ENCODE data around the gene SNAP91. TPM values are rescaled to one million over a fixed set of nuclear protein-coding genes. Genes with fewer than 3 reads are reported as not detected.

Gene SNAP91
- total RNA-seq, 3 donors from 2014 or later: 0.66 to 3.2 TPM; not detected in 1

- no peak overlapping the region for H3K4me3 ChIP-seq
- DNase-seq (ENCODE audit: low spot score in 2 of 2): no peak
- no peaks in the 10 kb centered on the region for H3K4me1 ChIP-seq
- H3K9me3 ChIP-seq: peaks cover 0 to 5% of the 10 kb centered on the region in 2 donors
- no peaks in the 10 kb centered on the region for H3K36me3 ChIP-seq
- no peak for TF ChIP-seq POLR2AphosphoS5 (IDR thresholded peaks at IDR 0.05)
- TF ChIP-seq CTCF (IDR thresholded peaks at IDR 0.05): no peak
- no peak for TF ChIP-seq POLR2A (IDR thresholded peaks at IDR 0.05)
- H3K27me3 ChIP-seq: no peaks in the 10 kb centered on the region
- H3K27ac ChIP-seq: no peak overlapping the region
- intact Hi-C loops (cut with DNase I; ENCODE audit: low total_unique reads): no loop called here
Observed at GRCh38 chr6:83536647-83537589, 172.0 kb downstream of the SNAP91 start.

- Histone ChIP-seq H3K27me3 (no peaks in the 10 kb centered on the region), H3K4me1 (no peaks in the 10 kb centered on the region), H3K9me3 (peaks cover 0 to 5% of the 10 kb centered on the region in 2 donors), H3K4me3 (no peak overlapping the region), H3K36me3 (no peaks in the 10 kb centered on the region), H3K27ac (no peak overlapping the region)
- intact Hi-C loops (cut with DNase I; ENCODE audit: low total_unique reads): no loop called here
- no peak for TF ChIP-seq POLR2AphosphoS5 (IDR thresholded peaks at IDR 0.05)
- peak in 1 of 3 donors; percentile 16 for TF ChIP-seq CTCF (IDR thresholded peaks at IDR 0.05)
- no peak for DNase-seq (ENCODE audit: low spot score in 2 of 2)
Observed at GRCh38 chr6:83536034-83536646, 172.8 kb downstream of the SNAP91 start.

DNA sequence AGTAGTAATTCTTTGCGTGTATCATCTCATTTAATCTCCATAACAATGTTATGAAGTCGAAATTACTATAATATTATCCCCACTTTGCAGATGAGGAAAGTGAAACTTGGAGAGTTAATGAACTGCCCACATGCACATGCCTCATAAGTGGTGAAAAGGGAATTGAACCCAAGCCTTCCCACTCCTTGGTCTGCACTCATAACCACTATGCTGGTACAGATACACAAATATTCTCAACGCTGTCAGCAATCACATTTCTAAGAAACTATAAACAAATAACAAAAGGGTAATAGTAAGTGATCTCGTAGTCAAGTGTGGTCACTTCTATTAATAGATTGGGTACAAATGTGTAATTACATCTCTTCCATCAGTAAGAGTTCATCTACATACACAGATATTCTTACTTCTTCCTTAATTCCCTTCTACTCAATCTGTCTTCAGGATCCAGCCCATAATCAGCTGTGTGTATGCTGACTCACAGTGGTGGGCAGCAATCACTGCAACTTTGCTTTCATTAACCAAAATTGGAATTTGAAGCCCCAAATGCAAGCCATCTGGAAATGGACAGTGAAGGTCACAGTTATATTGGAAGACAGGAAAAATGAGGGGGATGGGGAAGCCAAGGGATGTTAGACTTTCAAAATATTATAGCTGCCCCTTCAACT lies 190.0 kb downstream of the SNAP91 start:
- no peak overlapping the region for H3K4me3 ChIP-seq
- no peaks in the 10 kb centered on the region for H3K27me3 ChIP-seq
- no peak overlapping the region for H3K27ac ChIP-seq
- no peaks in the 10 kb centered on the region for H3K9me3 ChIP-seq
- intact Hi-C loops (cut with DNase I; ENCODE audit: low total_unique reads): no loop called here
- no peaks in the 10 kb centered on the region for H3K36me3 ChIP-seq
- H3K4me1 ChIP-seq: no peaks in the 10 kb centered on the region
- DNase-seq (ENCODE audit: low spot score in 2 of 2): no peak
- TF ChIP-seq POLR2AphosphoS5 (IDR thresholded peaks at IDR 0.05) (no peak), CTCF (IDR thresholded peaks at IDR 0.05) (no peak), POLR2A (IDR thresholded peaks at IDR 0.05) (no peak)

- Histone ChIP-seq H3K36me3 (no peaks in the 10 kb centered on the region), H3K4me3 (no peak overlapping the region), H3K27ac (no peak overlapping the region), H3K9me3 (no peaks in the 10 kb centered on the region), H3K27me3 (no peaks in the 10 kb centered on the region), H3K4me1 (no peaks in the 10 kb centered on the region)
- intact Hi-C loops (cut with DNase I; ENCODE audit: low total_unique reads): no loop called here
- DNase-seq (ENCODE audit: low spot score in 2 of 2): no peak
- no peak for TF ChIP-seq POLR2AphosphoS5 (IDR thresholded peaks at IDR 0.05)
- TF ChIP-seq CTCF (IDR thresholded peaks at IDR 0.05): no peak
- no peak for TF ChIP-seq POLR2A (IDR thresholded peaks at IDR 0.05)
Observed at GRCh38 chr6:83517500-83517899, 191.4 kb downstream of the SNAP91 start.
